ENCODE data around the gene KCNIP1.

The KCNIP1 gene

GRCh38 chr5:170630711-170631141 is 126.9 kb downstream of the KCNIP1 start:
- TF ChIP-seq CTCF (conservative IDR thresholded peaks at IDR 0.05; ENCODE audit: low read length) = no peak
- DNase-seq (ENCODE audit: low read depth) = no peak
- no peak overlapping the region for H3K4me3 ChIP-seq (ENCODE audit: low read length)

- DNase-seq (ENCODE audit: low read depth) = peak; percentile 17
- TF ChIP-seq CTCF (conservative IDR thresholded peaks at IDR 0.05; ENCODE audit: low read length) = peak; percentile 30
- H3K4me3 ChIP-seq (ENCODE audit: low read length) = no peak overlapping the region
Measured at GRCh38 chr5:170631466-170632195, 127.8 kb downstream of the KCNIP1 start.

- DNase-seq (ENCODE audit: low read depth) = no peak
- no peak overlapping the region for H3K4me3 ChIP-seq (ENCODE audit: low read length)
Measured at GRCh38 chr5:170632266-170632984, 128.6 kb downstream of the KCNIP1 start.

GRCh38 chr5:170632985-170633234 is 129.1 kb downstream of the KCNIP1 start:
- no peak for DNase-seq (ENCODE audit: low read depth)
- peak; percentile 77 for TF ChIP-seq CTCF (conservative IDR thresholded peaks at IDR 0.05; ENCODE audit: low read length)
- no peak overlapping the region for H3K4me3 ChIP-seq (ENCODE audit: low read length)

More at GRCh38 chr5:170632266-170632984, 128.6 kb downstream of the KCNIP1 start:
- no peak; the same call in 1 of the 2 replicates for TF ChIP-seq CTCF (conservative IDR thresholded peaks at IDR 0.05; ENCODE audit: low read length)

GRCh38 chr5:170633235-170634081 is 129.6 kb downstream of the KCNIP1 start:
- peak; percentile 84 for DNase-seq (ENCODE audit: low read depth)
- H3K4me3 ChIP-seq (ENCODE audit: low read length) = peak overlapping the region; percentile 12; the same call in 1 of the 2 replicates

More at GRCh38 chr5:170633235-170634081, 129.6 kb downstream of the KCNIP1 start:
- TF ChIP-seq CTCF (conservative IDR thresholded peaks at IDR 0.05; ENCODE audit: low read length) = no peak
